Activated CD4-positive, alpha-beta T cell treated with anti-CD3 and anti-CD28 coated beads, Interleukin-2, Interleukin-4, amounts not matched to agents 100 ng/mL and 50 ng/mL, durations not matched to agents 16 hours and 8 hours (primary cell): Measurements from ENCODE around the gene RIC3.

Experiments
- DNase-seq: peaks from one replicate; pipeline ENCODE4 v3.0.0-alpha.2; 2020; ENCODE audit warnings: low spot score

Gene RIC3, protein sequence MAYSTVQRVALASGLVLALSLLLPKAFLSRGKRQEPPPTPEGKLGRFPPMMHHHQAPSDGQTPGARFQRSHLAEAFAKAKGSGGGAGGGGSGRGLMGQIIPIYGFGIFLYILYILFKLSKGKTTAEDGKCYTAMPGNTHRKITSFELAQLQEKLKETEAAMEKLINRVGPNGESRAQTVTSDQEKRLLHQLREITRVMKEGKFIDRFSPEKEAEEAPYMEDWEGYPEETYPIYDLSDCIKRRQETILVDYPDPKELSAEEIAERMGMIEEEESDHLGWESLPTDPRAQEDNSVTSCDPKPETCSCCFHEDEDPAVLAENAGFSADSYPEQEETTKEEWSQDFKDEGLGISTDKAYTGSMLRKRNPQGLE

GRCh38 chr11:8168485-8169257 lies at the start of gene RIC3:
Gene RIC3 (minus strand): TSS chr11:8169025. CDS start chr11:8168989, 36 bp downstream.
- DNase-seq: peak; percentile 38

GRCh38 chr11:8218409-8218808 lies 49.6 kb upstream of the RIC3 start:
- DNase-seq: no peak

GRCh38 chr11:8217926-8218325 lies 49.1 kb upstream of the RIC3 start:
- no peak for DNase-seq

DNA sequence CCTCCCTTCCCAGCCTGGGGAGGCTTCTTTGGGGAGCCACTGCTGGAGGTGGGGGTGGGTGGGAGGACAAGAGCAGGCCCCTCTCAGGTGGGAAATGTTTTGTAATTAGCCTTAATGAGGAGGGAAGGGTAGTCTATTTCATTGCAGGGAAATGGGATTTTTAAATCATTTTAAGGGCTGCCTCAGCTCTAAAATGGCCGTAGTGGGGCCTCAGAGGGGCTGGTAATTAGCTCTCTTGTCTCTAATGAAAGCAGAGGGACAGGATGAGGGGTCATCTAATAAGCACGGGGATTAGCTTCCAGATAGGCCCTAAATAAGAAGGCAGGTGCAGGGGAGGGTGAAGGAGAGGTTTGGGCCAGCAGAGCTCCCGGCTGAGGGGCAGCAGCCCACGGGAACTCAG lies 48.3 kb upstream of the RIC3 start:
- DNase-seq: no peak

DNA sequence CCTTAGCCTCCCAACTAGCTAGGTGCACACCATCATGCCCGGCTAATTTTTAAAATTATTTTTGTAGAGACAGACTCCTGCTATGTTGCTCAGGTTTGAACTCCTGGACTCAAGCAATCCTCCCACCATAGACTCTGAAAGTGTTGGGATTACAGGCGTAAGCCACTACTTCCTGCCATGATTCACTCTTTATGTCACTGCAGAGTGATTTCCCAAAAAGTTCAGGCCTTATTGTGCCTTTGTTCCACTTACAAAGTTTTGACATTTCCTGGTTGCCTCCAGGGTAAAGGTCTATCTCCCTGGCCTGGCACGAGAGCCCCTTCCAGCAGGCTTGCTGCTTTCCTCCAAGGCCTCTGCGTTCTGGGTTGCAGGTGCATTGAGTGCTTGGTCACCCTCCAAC lies 44.6 kb upstream of the RIC3 start:
- DNase-seq: no peak

- peak; percentile 11 for DNase-seq
Measured at GRCh38 chr11:8209208-8209807, 40.5 kb upstream of the RIC3 start.

GRCh38 chr11:8207080-8208000 lies 38.5 kb upstream of the RIC3 start:
- DNase-seq: no peak

DNA sequence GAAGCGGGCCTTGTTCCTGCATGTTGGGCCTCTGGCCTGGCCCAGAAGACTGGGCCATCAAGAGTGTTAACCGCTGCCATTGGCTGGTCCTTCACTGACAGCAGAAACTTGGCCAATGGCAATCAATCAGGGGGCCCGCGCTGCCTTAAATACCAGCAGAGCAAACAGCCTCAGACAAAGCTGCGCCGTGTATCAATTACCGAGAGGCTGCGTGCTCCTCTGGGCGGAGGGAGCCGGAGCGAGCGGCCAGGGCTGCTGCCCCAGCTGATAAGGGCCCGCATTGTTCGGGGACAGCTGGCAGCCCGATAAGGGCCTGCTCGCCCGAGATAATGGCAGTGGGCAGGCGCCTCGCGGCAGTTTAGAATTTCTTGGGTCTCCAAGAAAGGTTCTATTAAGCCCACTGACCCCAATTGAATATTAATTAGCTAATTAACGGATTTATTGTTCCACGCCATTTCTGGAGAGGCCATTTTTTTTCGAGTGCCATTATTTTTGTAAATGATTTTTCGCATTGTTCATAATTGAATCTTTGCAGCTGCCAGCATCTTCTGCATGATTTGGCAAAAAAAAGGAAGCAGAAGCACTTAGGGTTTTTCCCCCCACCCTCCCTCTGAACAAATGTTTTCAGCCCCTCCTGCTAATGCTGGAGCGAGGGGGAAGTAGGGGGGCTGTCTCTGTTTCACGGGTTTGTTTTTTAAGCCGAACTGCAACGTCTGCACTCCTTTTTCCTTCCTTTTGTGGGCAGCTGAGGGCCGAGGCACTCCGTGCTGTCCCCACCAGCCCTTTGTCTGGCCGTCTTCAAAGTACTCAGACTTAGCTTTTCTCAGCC lies 37.6 kb upstream of the RIC3 start:
- no peak for DNase-seq

DNA sequence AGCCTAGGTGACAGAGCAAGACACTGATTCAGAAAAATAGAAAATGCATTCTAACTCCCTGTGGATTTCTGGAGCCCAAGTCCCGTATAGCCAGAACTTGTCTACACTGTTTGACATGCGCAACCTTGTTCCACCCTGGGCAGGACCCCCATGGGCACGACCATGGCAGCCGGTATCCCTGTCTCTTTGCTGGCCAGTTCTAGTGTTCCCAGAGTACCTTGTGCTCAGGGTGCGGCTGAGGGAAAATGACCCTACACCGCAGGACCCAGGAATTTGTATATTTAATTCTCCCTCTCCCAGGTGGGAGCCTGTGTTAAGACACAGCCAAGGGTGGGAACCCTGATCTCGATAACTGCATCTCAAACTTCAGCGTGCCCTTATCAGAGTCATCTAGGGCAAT lies 36.7 kb upstream of the RIC3 start:
- DNase-seq: no peak

GRCh38 chr11:8204596-8204995 lies 35.8 kb upstream of the RIC3 start:
- DNase-seq: no peak

- DNase-seq: no peak
Measured at GRCh38 chr11:8204025-8204424, 35.2 kb upstream of the RIC3 start.

DNA sequence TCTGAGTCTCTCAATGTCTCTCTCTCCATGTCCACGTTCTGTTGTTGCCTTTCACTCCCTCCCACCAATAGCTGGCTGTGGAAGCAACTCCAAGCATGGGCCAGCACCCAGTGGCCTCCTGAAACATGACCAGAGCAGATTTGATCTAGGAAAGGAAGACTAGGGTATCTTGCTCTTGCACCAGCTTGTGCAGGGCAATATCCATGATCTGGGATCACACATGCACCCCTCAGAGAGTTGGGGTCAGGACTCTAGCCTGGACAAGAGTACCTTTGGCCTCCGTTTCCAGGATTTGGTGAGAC lies 34.5 kb upstream of the RIC3 start:
- no peak for DNase-seq

GRCh38 chr11:8202516-8203413 lies 33.9 kb upstream of the RIC3 start:
- DNase-seq: no peak

GRCh38 chr11:8201644-8202365 lies 33.0 kb upstream of the RIC3 start:
- no peak for DNase-seq

GRCh38 chr11:8199676-8200075 lies 30.9 kb upstream of the RIC3 start:
- DNase-seq: no peak

DNA sequence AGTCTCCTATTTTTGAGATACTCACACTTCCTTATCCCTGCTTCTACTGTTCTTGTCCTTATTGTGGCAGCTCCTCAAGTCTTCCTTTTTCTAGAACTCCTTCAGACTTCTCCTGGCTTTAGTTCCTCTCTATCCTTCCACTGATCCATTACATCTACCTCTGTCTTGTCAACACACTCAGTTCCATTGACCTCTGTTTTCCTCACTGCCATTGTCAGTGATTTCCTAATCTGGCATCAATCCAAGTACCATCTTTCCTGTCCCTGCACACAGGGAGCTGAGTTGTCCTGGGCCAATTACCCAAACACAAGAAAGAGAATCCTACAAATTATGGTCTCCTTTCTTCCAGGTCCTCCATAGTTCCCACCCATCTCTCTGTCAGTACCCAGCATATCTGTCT lies 27.9 kb upstream of the RIC3 start:
- no peak for DNase-seq

DNA sequence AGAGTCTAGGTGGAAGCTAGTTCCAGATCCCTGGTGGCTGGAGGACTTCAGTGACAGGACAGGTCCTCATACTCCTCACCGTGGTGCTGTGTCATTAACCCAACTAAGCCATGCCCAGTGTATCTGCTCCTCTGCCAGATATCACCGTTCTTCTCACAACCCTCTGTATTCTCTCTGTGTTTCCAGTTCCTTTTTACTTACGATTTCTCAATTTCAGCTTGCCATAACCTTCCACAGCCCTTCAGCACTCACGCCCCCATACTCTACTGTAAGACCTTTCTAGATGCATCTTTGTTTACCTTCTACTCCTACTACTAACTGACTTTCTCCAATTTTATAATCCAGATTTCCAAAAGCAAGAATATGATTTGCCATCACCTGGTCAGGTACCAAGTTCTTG lies 26.1 kb upstream of the RIC3 start:
- DNase-seq: no peak

- DNase-seq: no peak
Measured at GRCh38 chr11:8192896-8193209, 24.0 kb upstream of the RIC3 start.

- DNase-seq: peak; percentile 52
Measured at GRCh38 chr11:8192016-8192895, 23.4 kb upstream of the RIC3 start.
